Neural crest cell (in vitro differentiated cells): Measurements from ENCODE around the gene SUSD1. TPM values are rescaled to one million over a fixed set of nuclear protein-coding genes. Genes with fewer than 3 reads are reported as not detected.
A peak's percentile ranks its signal among the peaks of the same experiment; 100 is the strongest.

ENCODE experiments used
- DNase-seq: peaks from one replicate; pipeline ENCODE4 v3.0.0; 2021; ENCODE audit warnings: low read depth, mixed read lengths, low spot score
- H3K27ac Mint-ChIP-seq: one replicate; pipeline ENCODE4 v1.8.0; 2021; ENCODE audit warnings: mild to moderate bottlenecking, mixed read lengths; ENCODE audit not compliant: unreplicated experiment
- H3K27me3 Mint-ChIP-seq: 2 replicates; pipeline ENCODE4 v1.8.0; 2021; ENCODE audit warnings: low read depth, mild to moderate bottlenecking, mixed read lengths
- H3K36me3 Mint-ChIP-seq: 2 replicates; pipeline ENCODE4 v1.8.0; 2021; ENCODE audit warnings: low read depth, mild to moderate bottlenecking, mixed read lengths
- H3K4me1 Mint-ChIP-seq: 2 replicates; pipeline ENCODE4 v1.8.0; 2021; ENCODE audit warnings: mixed read lengths
- H3K4me3 Mint-ChIP-seq: one replicate; pipeline ENCODE4 v1.8.0; 2021; ENCODE audit warnings: mild to moderate bottlenecking, mixed read lengths
- H3K9me3 Mint-ChIP-seq: 2 replicates; pipeline ENCODE4 v1.8.0; 2021; ENCODE audit warnings: mixed read lengths
- long read RNA-seq: library from polyadenylated mRNA; unstranded; transcript quantifications from one replicate; pipeline ENCODE4 v2.0.0, GENCODE V29; 2020
- total RNA-seq: library from RNA; stranded (reverse); gene quantifications from 2 replicates; pipeline ENCODE4 v1.2.1, GENCODE V29; 2021
- TF ChIP-seq, protein P1 (sequence below): fragments of 200-600 bp; sonication (generic); conservative IDR thresholded peaks from 2 replicates; pipeline ENCODE4 v1.5.0; 2021; ENCODE audit warnings: antibody characterized with exemption, mild to moderate bottlenecking

Gene SUSD1
- 22.6 and 23.6 TPM in 2 replicates for total RNA-seq
- long read RNA-seq, partial matches to known transcripts = 3 of 7 reads
- long read RNA-seq, other reads (novel, unspliced or antisense) = 3 of 7 reads

DNA sequence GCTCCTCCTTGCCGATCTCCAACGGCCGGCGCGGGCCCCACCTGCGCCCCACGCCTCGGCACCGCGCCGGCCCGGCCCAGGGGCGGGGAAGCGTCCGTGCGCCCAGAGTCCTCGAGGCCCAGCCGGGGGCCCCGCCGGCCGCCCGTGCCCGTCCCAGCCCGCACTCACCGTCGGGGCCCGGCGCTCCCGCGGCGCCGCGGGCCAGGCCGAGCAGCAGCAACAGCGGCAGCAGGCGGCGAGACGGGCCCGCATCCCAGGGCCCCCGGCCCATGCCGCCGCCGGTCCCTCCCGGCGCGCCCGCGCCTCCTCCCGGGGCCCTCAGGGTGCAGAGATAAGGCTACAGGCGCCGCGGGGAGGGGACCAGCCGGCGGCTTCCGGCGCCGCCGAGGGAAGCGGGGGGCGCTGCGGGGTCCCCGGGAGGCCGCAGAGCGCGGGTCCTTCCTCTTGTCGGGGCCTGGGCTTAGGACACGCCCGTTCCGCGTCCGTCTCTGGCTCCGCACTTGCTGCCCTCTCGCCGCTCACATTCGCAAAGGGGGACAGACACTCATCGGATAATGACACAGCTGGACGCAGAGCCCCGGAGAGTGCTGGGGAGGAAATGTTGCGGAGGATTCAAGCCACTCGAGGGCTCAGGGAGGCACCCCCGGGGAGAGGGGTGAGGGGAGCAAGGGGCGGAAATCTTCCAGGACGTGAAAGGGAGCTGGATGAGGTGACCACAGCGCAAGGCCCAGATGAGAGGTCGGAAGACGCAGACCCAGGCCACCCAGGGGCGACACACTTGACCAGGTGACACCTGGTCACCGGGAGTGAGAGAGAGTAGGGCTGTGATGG lies at the start of gene SUSD1:
SUSD1 (minus strand) TSS at position 333 of the 831 bp plus-strand sequence; CDS start at position 271, 62 bp downstream.
- H3K27me3 Mint-ChIP-seq = peaks cover 33% of the 10 kb centered on the region
- peaks cover 18% of the 10 kb centered on the region for H3K36me3 Mint-ChIP-seq
- TF ChIP-seq, protein P1, sequence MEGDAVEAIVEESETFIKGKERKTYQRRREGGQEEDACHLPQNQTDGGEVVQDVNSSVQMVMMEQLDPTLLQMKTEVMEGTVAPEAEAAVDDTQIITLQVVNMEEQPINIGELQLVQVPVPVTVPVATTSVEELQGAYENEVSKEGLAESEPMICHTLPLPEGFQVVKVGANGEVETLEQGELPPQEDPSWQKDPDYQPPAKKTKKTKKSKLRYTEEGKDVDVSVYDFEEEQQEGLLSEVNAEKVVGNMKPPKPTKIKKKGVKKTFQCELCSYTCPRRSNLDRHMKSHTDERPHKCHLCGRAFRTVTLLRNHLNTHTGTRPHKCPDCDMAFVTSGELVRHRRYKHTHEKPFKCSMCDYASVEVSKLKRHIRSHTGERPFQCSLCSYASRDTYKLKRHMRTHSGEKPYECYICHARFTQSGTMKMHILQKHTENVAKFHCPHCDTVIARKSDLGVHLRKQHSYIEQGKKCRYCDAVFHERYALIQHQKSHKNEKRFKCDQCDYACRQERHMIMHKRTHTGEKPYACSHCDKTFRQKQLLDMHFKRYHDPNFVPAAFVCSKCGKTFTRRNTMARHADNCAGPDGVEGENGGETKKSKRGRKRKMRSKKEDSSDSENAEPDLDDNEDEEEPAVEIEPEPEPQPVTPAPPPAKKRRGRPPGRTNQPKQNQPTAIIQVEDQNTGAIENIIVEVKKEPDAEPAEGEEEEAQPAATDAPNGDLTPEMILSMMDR = no peak
- peak within 1 kb of the TSS; percentile 91 for H3K27ac Mint-ChIP-seq
- H3K4me1 Mint-ChIP-seq = peaks cover 30% of the 10 kb centered on the region
- no peaks in the 10 kb centered on the region for H3K9me3 Mint-ChIP-seq
- H3K4me3 Mint-ChIP-seq = peak within 1 kb of the TSS; percentile 93
- DNase-seq = peak; percentile 46

DNA sequence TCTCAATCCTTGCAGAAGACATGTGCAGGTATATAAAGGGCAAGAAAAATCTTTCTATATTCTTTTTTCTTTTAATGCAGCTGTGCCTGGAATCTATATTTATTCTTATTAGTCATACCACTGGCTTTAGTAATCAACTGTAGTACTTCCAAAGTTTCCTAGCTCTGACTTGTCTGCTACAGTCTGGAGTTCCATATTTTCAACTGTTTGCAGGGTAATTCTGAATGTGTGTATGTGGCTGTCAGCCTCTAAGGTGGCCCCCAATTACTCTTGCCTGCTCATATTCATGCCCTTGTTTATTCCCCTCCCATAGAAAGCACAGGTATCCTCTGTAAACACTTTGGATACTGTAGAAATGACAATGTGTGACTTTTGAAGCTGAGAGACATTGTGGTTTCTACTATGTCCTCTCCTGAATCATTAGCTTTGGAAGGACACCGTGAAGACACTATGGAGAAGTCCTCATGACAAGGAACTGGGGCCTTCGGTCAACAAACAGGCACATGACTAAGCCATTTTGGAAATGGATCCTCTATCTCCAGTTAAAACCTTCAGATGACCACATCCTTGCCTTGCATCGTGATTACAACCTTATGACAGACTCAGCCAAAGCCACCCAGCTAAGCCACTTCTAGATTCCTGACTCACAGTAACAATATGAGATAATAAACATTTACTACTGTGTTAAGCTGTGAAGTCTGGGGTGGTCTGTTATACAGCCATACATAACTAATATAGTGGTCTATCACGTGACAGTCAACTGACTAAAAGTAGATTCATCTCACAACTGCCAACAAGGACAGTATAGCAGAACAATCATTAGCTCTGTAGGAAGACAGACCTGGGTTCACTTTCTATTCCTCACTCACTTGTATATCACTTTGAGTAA lies 49.5 kb upstream of the SUSD1 start:
- no peak for DNase-seq
- no peak overlapping the region for H3K4me3 Mint-ChIP-seq
- TF ChIP-seq, protein P1 = no peak
- no peaks in the 10 kb centered on the region for H3K27me3 Mint-ChIP-seq
- H3K9me3 Mint-ChIP-seq = no peaks in the 10 kb centered on the region
- H3K4me1 Mint-ChIP-seq = peaks cover 3% of the 10 kb centered on the region
- H3K36me3 Mint-ChIP-seq = peaks cover 13% of the 10 kb centered on the region
- H3K27ac Mint-ChIP-seq = no peak overlapping the region

DNA sequence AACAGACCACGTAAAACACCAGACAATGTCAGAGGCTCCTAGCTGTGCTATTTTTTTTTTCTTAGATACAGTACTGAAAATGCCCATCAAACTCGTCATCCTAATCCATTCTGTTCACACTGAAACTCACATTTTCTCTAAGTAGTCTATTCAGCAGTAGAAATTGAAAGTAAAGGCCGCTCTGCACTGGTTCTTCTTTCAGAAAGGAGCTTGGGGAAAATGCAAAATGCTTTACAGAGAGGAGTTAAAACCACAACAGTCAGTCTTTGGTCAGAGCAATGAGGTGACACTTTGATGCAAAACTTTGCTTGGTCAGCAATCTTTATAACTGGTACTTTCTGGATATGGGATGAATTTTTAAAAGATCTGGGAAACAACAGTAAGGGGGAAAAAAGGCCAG lies 43.8 kb upstream of the SUSD1 start:
- TF ChIP-seq, protein P1 = no peak
- Mint-ChIP-seq H3K4me3 (no peak overlapping the region), H3K36me3 (no peaks in the 10 kb centered on the region), H3K9me3 (no peaks in the 10 kb centered on the region), H3K27me3 (no peaks in the 10 kb centered on the region), H3K27ac (no peak overlapping the region), H3K4me1 (peaks cover 3% of the 10 kb centered on the region)
- DNase-seq = no peak

DNA sequence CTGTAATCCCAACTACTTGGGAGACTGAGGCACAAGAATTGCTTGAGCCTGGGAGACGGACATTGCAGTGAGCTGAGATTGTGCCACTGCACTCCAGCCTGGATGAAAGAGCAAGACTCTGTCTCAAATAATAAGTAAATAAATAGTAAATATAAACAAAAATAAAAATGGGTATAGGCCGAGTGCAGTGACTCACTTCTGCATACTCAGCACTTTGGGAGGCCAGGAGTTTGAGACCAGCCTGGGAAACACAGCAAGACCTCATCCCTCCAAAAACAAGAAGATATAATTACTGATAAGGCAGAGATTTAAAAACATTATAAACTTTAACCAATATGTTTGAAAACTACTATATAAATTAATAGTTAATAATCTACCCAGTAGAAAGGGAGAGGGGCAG lies 37.8 kb upstream of the SUSD1 start:
- Mint-ChIP-seq H3K9me3 (peaks cover 2% of the 10 kb centered on the region), H3K4me3 (no peak overlapping the region), H3K4me1 (no peaks in the 10 kb centered on the region), H3K27me3 (no peaks in the 10 kb centered on the region), H3K36me3 (peaks cover 23% of the 10 kb centered on the region), H3K27ac (no peak overlapping the region)
- TF ChIP-seq, protein P1 = no peak
- DNase-seq = no peak

DNA sequence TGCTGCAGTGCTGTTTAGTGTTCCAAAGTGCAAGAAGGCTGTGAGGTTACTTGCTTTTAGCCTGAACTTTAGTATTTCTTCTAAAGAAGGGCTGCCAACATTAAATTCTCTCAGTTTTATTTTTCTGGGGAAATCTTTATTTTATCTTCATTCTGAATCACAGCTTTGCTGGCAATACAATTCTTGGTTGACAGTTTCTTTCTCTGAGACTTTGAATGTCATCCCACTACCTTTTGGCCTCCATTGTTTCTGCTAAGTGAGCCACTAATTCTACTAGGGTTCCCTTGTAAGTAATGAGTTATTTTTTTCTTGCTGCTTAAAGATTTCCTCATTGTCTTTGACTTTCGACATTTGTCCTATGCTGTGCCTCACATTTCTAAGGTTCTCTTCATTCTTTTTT lies 32.4 kb upstream of the SUSD1 start:
- Mint-ChIP-seq H3K27ac (no peak overlapping the region), H3K9me3 (peaks cover 15% of the 10 kb centered on the region), H3K36me3 (peaks cover 53% of the 10 kb centered on the region), H3K27me3 (no peaks in the 10 kb centered on the region), H3K4me3 (no peak overlapping the region), H3K4me1 (no peaks in the 10 kb centered on the region)
- TF ChIP-seq, protein P1 = no peak
- DNase-seq = no peak
